Subcutaneous abdominal adipose tissue (tissue), 5 donors: Measurements from ENCODE around the gene KIAA1671.
A peak's percentile ranks its signal among the peaks of the same experiment; 100 is the strongest.

Source experiments
- H3K27ac ChIP-seq: one replicate; pipeline ENCODE4 v1.7.0; 2013; ENCODE audit warnings: low read depth, mild to moderate bottlenecking, inconsistent platforms, low read length, moderate library complexity
- H3K27me3 ChIP-seq, 5 donors: one replicate each; pipeline ENCODE4 v1.7.0; 2013; ENCODE audit warnings: low read length in 5 of 5, inconsistent platforms in 1 of 5; ENCODE audit not compliant: control insufficient read depth in 5 of 5, insufficient read depth in 4 of 5
- H3K36me3 ChIP-seq, 5 donors: one replicate each; pipeline ENCODE4 v1.7.0; 2013; ENCODE audit warnings: low read length in 5 of 5; ENCODE audit not compliant: control insufficient read depth in 5 of 5, insufficient read depth in 5 of 5
- H3K4me1 ChIP-seq, 5 donors: one replicate each; pipeline ENCODE4 v1.7.0; 2013; ENCODE audit warnings: low read length in 5 of 5, mild to moderate bottlenecking in 3 of 5, moderate library complexity in 1 of 5; ENCODE audit not compliant: control insufficient read depth in 5 of 5, insufficient read depth in 5 of 5
- H3K4me3 ChIP-seq, 5 donors: one replicate each; pipeline ENCODE4 v1.7.0; 2013; ENCODE audit warnings: low read length in 5 of 5, low read depth in 1 of 5
- H3K9ac ChIP-seq, 5 donors: one replicate each; pipeline ENCODE4 v1.7.0; 2013; ENCODE audit warnings: low read length in 5 of 5, mild to moderate bottlenecking in 4 of 5, moderate library complexity in 3 of 5
- H3K9me3 ChIP-seq, 5 donors: one replicate each; pipeline ENCODE4 v1.7.0; 2013; ENCODE audit warnings: low read length in 5 of 5; ENCODE audit not compliant: control insufficient read depth in 5 of 5
- donor health status: healthy.
- donor health status: healthy.
- donor health status: healthy.
- donor health status: healthy.
- donor health status: healthy.

Gene KIAA1671

DNA sequence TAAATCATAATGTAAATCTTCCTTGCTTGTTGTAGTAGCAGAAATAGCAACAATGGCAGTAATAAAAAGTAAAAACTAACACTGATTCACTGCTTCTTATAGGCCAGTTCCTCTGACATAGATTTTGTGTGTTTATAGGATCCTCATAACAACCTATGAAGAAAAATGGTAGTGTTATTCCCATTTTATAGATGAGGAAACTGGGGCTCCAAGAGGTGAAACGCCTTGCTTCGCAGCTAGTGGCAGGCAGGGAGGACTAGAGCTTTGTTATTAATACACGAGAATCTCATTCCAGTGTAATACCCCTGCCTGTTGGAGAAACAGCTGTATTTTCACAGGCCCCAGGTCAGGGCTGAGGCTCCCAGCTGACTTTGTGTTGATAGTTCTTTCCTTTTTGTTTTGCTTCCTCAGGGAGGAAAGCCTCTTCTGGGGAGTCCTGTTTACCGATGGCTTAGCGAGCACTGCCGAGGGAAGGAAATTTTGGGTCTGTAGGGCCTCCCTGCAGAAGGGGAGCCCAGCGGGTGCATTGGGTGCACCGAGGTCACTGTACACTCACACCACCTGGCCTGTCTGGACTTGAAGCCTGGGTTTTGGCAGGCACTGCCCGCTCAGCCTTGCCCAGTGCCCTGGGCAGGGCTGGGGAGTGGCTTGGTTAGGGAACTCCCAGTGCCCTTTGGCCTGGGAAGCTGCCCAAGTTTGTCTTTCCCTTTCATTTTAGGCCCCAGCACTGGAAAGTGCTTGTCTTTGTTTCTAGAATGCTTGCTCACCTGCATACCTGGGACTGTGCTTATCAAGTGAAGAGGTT lies 13.5 kb downstream of the KIAA1671 start:
- peak overlapping the region in 2 of 5 donors; percentile 33 to 51 for H3K9ac ChIP-seq
- H3K9me3 ChIP-seq = no peaks in the 10 kb centered on the region
- no peaks in the 10 kb centered on the region for H3K27me3 ChIP-seq
- H3K4me3 ChIP-seq = peak overlapping the region in 3 of 5 donors; percentile 13 to 47 (median 25)
- no peaks in the 10 kb centered on the region for H3K36me3 ChIP-seq
- H3K27ac ChIP-seq = peak overlapping the region; percentile 70
- H3K4me1 ChIP-seq = peaks cover 19 to 66% (median 29%) of the 10 kb centered on the region in 5 donors

DNA sequence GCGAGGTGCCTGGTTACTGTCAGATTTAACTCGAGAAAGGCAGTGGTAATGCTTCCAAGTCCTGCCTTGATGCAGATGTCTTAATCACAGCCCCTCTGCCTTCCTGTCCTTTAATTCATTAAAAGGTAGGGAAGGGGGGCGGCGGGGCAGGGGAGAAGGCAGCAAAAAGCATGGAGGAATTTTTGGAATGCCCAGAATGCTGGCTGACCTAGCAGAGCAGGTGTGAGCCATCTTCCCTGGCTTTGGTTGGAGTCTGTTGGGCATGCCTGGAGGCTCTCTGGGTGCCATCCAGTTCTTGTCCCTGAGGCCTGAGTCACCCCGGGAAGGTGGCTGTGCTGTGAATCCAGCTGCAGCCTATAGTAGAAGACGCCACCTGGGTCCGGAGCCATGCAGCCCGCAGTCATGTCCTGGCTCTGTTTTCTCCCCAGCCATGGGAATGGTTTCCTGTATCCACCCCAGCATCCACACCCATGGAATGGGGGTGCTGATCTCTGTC lies 15.6 kb downstream of the KIAA1671 start:
- Histone ChIP-seq H3K4me1 (peaks cover 17 to 59% (median 29%) of the 10 kb centered on the region in 5 donors), H3K9me3 (no peaks in the 10 kb centered on the region), H3K27ac (peak overlapping the region; percentile 54), H3K9ac (no peak overlapping the region), H3K27me3 (no peaks in the 10 kb centered on the region), H3K36me3 (no peaks in the 10 kb centered on the region), H3K4me3 (no peak overlapping the region)

DNA sequence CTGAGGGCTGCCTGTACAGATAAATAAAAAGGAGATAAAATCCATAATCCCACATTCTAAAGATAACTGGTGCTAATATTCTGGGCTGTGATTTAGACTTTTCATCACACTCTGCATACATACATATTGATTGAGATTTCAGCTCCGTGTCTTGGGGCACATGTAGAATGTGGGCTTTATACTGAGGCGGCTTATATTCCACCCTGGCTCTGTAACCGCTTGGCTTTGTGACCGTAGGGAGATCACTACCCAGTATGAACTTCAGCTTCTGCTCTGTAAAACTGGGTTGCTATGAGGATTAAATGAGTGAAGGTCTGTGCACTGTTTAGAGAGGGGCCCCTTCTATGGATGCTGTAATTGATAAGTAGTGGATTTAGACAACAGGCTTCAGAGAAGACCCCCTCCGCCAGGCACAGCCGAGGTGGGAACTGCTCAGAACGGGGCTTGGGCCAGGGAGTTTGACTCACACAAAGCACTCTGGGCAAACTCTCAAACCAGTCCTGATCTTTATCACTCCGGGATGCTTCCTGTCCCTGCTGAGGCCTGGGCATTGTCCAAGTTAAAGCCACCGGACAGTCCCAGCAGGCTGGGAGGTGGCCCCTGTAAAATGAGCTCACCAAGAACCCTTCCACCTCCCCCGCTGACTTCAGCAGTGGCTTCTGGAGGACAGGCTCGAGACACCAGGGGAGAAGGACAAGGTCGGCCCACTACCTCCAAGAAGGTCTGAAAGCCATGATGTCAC lies 17.2 kb downstream of the KIAA1671 start:
- no peaks in the 10 kb centered on the region for H3K9me3 ChIP-seq
- H3K36me3 ChIP-seq = no peaks in the 10 kb centered on the region
- H3K4me3 ChIP-seq = peak overlapping the region in 1 of 5 donors; percentile 6
- H3K27ac ChIP-seq = peak overlapping the region; percentile 82
- no peaks in the 10 kb centered on the region for H3K27me3 ChIP-seq
- H3K9ac ChIP-seq = peak overlapping the region in 3 of 5 donors; percentile 7 to 41 (median 35)
- H3K4me1 ChIP-seq = peaks cover 17 to 48% (median 26%) of the 10 kb centered on the region in 5 donors

DNA sequence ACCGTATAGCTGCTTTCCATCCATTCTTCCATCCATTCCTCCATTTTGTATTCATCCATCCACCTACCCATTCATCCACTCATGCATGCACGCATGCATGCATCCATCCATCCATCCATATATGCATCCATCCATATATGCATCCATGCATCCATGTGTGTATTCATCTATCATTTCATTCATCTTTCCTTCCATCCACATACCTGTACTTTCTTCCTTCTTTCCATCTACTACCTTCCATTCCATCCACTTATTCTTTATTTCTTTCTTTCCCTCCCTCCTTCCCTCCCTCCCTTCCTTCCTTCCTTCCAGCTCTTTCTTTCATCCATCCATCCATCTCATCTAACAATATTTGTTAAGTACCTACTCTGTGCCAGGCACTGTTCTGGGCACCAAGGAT lies 19.9 kb downstream of the KIAA1671 start:
- no peak overlapping the region for H3K4me3 ChIP-seq
- no peak overlapping the region for H3K27ac ChIP-seq
- peaks cover 26 to 54% (median 38%) of the 10 kb centered on the region in 5 donors for H3K4me1 ChIP-seq
- no peaks in the 10 kb centered on the region for H3K9me3 ChIP-seq
- no peaks in the 10 kb centered on the region for H3K27me3 ChIP-seq
- H3K9ac ChIP-seq = no peak overlapping the region
- no peaks in the 10 kb centered on the region for H3K36me3 ChIP-seq

DNA sequence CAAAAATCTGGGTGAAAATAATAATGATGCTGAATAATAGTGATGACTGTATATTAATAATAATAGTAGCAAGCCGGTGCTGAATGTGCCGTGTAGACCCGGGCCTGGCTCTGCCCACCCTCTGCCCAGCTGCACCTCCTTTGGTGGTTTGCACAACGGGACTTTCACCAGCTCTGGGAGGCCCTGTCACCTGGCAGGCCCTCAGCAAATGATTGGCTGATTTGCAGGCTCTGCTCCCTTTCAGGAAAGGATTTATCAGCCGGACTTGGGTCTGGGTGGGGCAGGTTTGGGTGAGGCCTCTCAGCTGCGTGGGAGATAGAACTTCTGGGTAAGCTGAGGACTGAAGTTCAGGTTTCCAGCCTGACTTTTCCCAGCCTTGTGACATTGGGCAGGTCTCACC lies 21.4 kb downstream of the KIAA1671 start:
- no peak overlapping the region for H3K4me3 ChIP-seq
- H3K27me3 ChIP-seq = no peaks in the 10 kb centered on the region
- no peaks in the 10 kb centered on the region for H3K9me3 ChIP-seq
- no peak overlapping the region for H3K9ac ChIP-seq
- peak overlapping the region; percentile 29 for H3K27ac ChIP-seq
- peaks cover 28 to 55% (median 43%) of the 10 kb centered on the region in 5 donors for H3K4me1 ChIP-seq
- no peaks in the 10 kb centered on the region for H3K36me3 ChIP-seq

DNA sequence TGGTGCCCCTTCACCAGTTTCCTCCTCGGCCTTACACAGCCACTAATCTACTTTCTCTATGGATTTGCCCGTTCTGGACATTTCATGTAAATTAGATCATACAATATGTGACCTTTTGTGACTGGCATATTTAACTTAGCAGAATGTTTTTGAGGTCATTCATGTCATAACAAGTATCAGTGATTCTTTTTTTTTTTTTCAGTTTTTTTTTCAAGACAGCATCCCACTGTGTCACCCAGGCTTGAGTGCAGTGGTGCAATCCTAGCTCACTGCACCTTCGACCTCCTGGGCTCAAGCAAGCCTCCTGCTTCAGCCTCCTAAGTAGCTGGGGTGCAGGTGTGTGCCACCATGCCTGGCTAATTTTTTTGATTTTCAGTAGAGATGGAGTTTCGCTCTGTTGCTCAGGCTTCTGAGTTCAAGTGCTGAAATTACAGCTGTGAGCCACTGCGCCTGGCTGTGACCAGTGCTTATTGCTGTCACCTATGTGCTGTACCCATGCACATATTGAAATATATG lies 22.7 kb downstream of the KIAA1671 start:
- H3K36me3 ChIP-seq = no peaks in the 10 kb centered on the region
- H3K9me3 ChIP-seq = no peaks in the 10 kb centered on the region
- no peak overlapping the region for H3K4me3 ChIP-seq
- H3K9ac ChIP-seq = no peak overlapping the region
- peaks cover 23 to 42% (median 36%) of the 10 kb centered on the region in 5 donors for H3K4me1 ChIP-seq
- peak overlapping the region; percentile 84 for H3K27ac ChIP-seq
- H3K27me3 ChIP-seq = no peaks in the 10 kb centered on the region

- H3K27ac ChIP-seq = peak overlapping the region; percentile 84
These were observed 23.4 kb downstream of the KIAA1671 start for GRCh38 chr22:24975813-24976341.

DNA sequence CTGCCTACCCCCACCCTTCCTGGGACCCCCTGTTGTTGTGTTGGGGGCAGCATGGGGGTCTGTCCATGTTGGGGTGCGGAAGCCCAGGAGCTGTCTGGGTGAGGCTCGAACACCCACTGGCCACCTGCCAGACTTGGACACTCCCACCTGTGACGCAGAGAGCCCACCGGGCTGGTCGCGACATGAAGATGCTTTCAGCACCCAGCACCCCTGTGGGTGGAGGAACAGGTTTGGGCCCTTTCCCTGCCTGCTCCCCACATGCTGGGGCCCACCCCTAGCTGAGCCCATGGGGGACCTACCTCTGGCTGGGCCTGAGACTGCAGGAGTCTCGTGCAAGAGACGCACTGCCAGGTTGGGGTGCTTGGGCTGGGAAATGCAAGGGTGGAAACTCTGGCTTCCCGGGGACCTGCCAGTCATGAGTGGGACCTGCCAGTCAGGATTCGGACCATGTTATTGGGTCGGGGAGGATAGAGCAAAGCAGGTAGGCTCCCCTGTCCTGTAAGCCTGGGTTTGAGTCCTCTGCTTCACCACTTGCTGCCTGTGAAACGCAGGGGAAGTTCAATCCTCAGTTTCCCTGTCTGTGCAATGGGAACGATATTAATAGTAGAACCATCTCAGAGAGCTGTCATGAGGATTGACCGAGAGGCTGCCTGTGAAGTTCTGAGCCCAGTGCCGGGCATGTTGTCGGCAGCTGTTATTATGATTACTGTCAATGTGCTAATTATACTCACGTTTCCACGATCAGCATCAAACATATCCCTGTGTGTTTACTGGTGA lies 24.1 kb downstream of the KIAA1671 start:
- H3K27ac ChIP-seq = peak overlapping the region; percentile 84
- peak overlapping the region in 4 of 5 donors; percentile 37 to 58 (median 48) for H3K9ac ChIP-seq
- H3K27me3 ChIP-seq = no peaks in the 10 kb centered on the region
- H3K36me3 ChIP-seq = no peaks in the 10 kb centered on the region
- peaks cover 20 to 41% (median 34%) of the 10 kb centered on the region in 5 donors for H3K4me1 ChIP-seq
- peak overlapping the region in 4 of 5 donors; percentile 8 to 36 (median 23) for H3K4me3 ChIP-seq
- H3K9me3 ChIP-seq = no peaks in the 10 kb centered on the region

More at GRCh38 chr22:24975813-24976341, 23.4 kb downstream of the KIAA1671 start:
- Histone ChIP-seq H3K27me3 (no peaks in the 10 kb centered on the region), H3K36me3 (no peaks in the 10 kb centered on the region), H3K9me3 (no peaks in the 10 kb centered on the region), H3K4me1 (peaks cover 20 to 35% (median 33%) of the 10 kb centered on the region in 5 donors), H3K4me3 (peak overlapping the region in 3 of 5 donors; percentile 8 to 36 (median 34)), H3K9ac (peak overlapping the region in 3 of 5 donors; percentile 37 to 58 (median 40))
